ENCODE measurements around the gene XYLT1. TPM values are rescaled to one million over a fixed set of nuclear protein-coding genes. Genes with fewer than 3 reads are reported as not detected.

Gene XYLT1
- total and polyA plus RNA-seq, 2 of the 4 experiments (the other 2 are of a cell fraction), result 9.0 to 12.7 TPM

DNA sequence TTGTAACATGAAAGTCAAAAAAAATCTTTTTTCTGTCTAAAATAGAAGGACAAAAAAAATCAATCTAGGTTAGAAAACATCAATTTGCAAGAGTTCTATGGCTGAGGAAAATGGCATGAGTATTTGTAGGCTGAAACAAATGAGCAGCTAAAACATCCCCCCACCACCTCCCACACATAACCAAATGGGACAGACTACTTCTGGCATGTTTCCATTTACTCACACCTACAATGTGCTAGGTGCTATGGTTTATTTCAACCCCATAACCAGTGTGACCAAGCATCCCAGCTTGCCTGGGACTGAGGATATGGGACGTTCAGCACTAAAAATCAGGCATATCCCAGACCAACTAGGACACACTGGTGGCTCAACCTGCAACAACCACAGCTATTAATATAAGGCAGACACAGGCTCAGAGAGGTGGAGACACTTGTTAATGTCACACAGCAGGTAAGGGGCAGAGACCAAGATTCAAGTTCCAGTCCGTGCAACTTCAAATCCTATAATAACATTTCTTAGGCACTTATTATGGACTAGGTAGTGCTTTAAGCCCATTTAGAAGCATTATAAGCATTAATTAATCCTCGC is 96.0 kb downstream of the XYLT1 start:
- CTCF ChIA-PET, result interaction anchor here (1.1 kb wide), 1 partner anchor 12 kb away, joined by 4 read pairs; no protein-coding TSS in a partner anchor
- dilution Hi-C loops (cut with HindIII; ENCODE audit: low sequenced_read_pairs, unreplicated experiment), result no loop called here
- WGBS, 2 experiments (ENCODE audit: extremely low coverage in 2 of 2, insufficient read length in 1 of 2), result no CpG with 5 or more reads among the region's 3 CpGs

More for the DNA sequence above, 96.0 kb downstream of the XYLT1 start:
- H3K23ac ChIP-seq (ENCODE audit: low read depth, low read length), result no peak overlapping the region
- H3K79me1 ChIP-seq (ENCODE audit: low read depth in 1 of 2, low read length in 2 of 2), result peaks cover 13 to 61% of the 10 kb centered on the region in 2 experiments
- H3K14ac ChIP-seq (replicated peaks; ENCODE audit: low read depth, low read length), result no peak overlapping the region
- H3K4me1 ChIP-seq (ENCODE audit: control insufficient read depth, insufficient read depth, low read length), result peaks cover 9% of the 10 kb centered on the region
- no peak overlapping the region for H2BK120ac ChIP-seq (ENCODE audit: low read depth, low read length)
- in situ Hi-C loops (cut with MboI; ENCODE audit: low sequenced_read_pairs), result no loop called here
- H2AK5ac ChIP-seq (ENCODE audit: low read depth, low read length), result no peak overlapping the region
- no peak overlapping the region for H3K4ac ChIP-seq (ENCODE audit: low read depth, low read length)
- H3K4me3 ChIP-seq (ENCODE audit: insufficient read depth, low read depth, low read length), result no peak overlapping the region
- no peak overlapping the region for H3K18ac ChIP-seq (ENCODE audit: low read depth, low read length)
- H4K5ac ChIP-seq (ENCODE audit: low read depth, low read length), result no peak overlapping the region
- no peaks in the 10 kb centered on the region for H3K9me3 ChIP-seq (ENCODE audit: control insufficient read depth, insufficient read depth, low read length)
- POLR2A ChIA-PET (ENCODE audit: unreplicated experiment), result no interaction called here
- no peak for DNase-seq
- H4K91ac ChIP-seq (ENCODE audit: insufficient read depth, low read depth, low read length), result no peak overlapping the region
- ATAC-seq (ENCODE audit: low read depth), result no peak
- TF ChIP-seq MAZ (IDR thresholded peaks at IDR 0.05; ENCODE audit: borderline replicate concordance, low read depth, low read length) (no peak), NFE2L2 (IDR thresholded peaks at IDR 0.05; ENCODE audit: low read depth, low read length) (no peak), CHD1 (IDR thresholded peaks at IDR 0.05; ENCODE audit: low read depth, low read length) (no peak), RAD21 (IDR thresholded peaks at IDR 0.05; ENCODE audit: low read length) (no peak), POLR2A (IDR thresholded peaks at IDR 0.05; ENCODE audit: low read depth, low read length) (no peak), BHLHE40 (IDR thresholded peaks at IDR 0.05; ENCODE audit: low read depth, low read length) (no peak), FOS (IDR thresholded peaks at IDR 0.05; ENCODE audit: low read depth, low read length) (no peak), MAFK (IDR thresholded peaks at IDR 0.05; ENCODE audit: low read depth, low read length) (no peak), RCOR1 (IDR thresholded peaks at IDR 0.05; ENCODE audit: insufficient replicate concordance, low read length) (no peak), SMC3 (IDR thresholded peaks at IDR 0.05; ENCODE audit: low read depth, low read length) (no peak), RFX5 (IDR thresholded peaks at IDR 0.05; ENCODE audit: low read depth, low read length) (no peak), CEBPB (IDR thresholded peaks at IDR 0.05; ENCODE audit: low read depth, low read length) (no peak), CTCF (conservative IDR thresholded peaks at IDR 0.05; ENCODE audit: low read depth, low read length) (no peak)
- TF ChIP-seq, protein P1, sequence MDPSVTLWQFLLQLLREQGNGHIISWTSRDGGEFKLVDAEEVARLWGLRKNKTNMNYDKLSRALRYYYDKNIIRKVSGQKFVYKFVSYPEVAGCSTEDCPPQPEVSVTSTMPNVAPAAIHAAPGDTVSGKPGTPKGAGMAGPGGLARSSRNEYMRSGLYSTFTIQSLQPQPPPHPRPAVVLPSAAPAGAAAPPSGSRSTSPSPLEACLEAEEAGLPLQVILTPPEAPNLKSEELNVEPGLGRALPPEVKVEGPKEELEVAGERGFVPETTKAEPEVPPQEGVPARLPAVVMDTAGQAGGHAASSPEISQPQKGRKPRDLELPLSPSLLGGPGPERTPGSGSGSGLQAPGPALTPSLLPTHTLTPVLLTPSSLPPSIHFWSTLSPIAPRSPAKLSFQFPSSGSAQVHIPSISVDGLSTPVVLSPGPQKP (IDR thresholded peaks at IDR 0.05; ENCODE audit: borderline replicate concordance, low read depth, low read length), result no peak
- TF ChIP-seq, protein P2, sequence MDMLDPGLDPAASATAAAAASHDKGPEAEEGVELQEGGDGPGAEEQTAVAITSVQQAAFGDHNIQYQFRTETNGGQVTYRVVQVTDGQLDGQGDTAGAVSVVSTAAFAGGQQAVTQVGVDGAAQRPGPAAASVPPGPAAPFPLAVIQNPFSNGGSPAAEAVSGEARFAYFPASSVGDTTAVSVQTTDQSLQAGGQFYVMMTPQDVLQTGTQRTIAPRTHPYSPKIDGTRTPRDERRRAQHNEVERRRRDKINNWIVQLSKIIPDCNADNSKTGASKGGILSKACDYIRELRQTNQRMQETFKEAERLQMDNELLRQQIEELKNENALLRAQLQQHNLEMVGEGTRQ (IDR thresholded peaks at IDR 0.05; ENCODE audit: low read depth, low read length), result no peak
- peaks cover 7% of the 10 kb centered on the region for H3K9me1 ChIP-seq (ENCODE audit: insufficient read depth, low read length)
- no peak overlapping the region for H2AK9ac ChIP-seq (replicated peaks; ENCODE audit: low read depth, low read length, poor library complexity)
- H2BK15ac ChIP-seq (ENCODE audit: low read depth, low read length), result no peak overlapping the region
- intact Hi-C loops (cut with micrococcal nuclease), result no loop called here
- no peak overlapping the region for H3K4me2 ChIP-seq (ENCODE audit: low read depth, low read length)
- H2BK5ac ChIP-seq (ENCODE audit: low read depth, low read length, poor library complexity, severe bottlenecking), result no peak overlapping the region
- no peaks in the 10 kb centered on the region for H3K36me3 ChIP-seq (ENCODE audit: control insufficient read depth, insufficient read depth, low read length)
- H3K56ac ChIP-seq (ENCODE audit: extremely low read depth, insufficient read depth, low read length), result no peak overlapping the region
- H3K27ac ChIP-seq (ENCODE audit: insufficient read depth, low read length), result no peak overlapping the region
- H2BK20ac ChIP-seq (ENCODE audit: low read depth, low read length), result no peak overlapping the region
- H4K20me1 ChIP-seq (ENCODE audit: insufficient read depth, low read length), result peaks cover 47% of the 10 kb centered on the region
- no peak overlapping the region for H2AFZ ChIP-seq (replicated peaks; ENCODE audit: low read length, poor library complexity)
- H3K9ac ChIP-seq (ENCODE audit: low read depth, low read length), result no peak overlapping the region
- H4K8ac ChIP-seq (ENCODE audit: low read depth in 2 of 2, low read length in 2 of 2), result no peak overlapping the region
- H3K27me3 ChIP-seq (ENCODE audit: control insufficient read depth, insufficient read depth, low read length), result no peaks in the 10 kb centered on the region
- BruUV-seq (replicated peaks), result no TSS peak
